HepG2 (cell line): ENCODE measurements around the gene SLC17A9. TPM values are rescaled to one million over a fixed set of nuclear protein-coding genes. Genes with fewer than 3 reads are reported as not detected.

ENCODE experiments used
- ATF2 ChIP-seq: sonication (generic); formaldehyde crosslinking; IDR thresholded peaks from 2 replicates; pipeline ENCODE4 v1.4.0; 2020; ENCODE audit warnings: missing genetic modification reagents
- GATAD2A ChIP-seq: IDR thresholded peaks from 2 replicates; pipeline ENCODE4 v1.6.1; 2016
- HMG20B ChIP-seq: conservative IDR thresholded peaks from 2 replicates; pipeline ENCODE4 v1.6.1; 2016; ENCODE audit warnings: missing genetic modification reagents, missing compliant biosample characterization
- HNF1A ChIP-seq, 2 experiments: sonication (generic) in 1 of 2; formaldehyde crosslinking in 1 of 2; IDR thresholded peaks; 2 replicates each; pipeline versions ENCODE4 v1.4.0 to v1.6.1; 2016 to 2020; ENCODE audit warnings: borderline replicate concordance in 1 of 2, low read depth in 1 of 2, mild to moderate bottlenecking in 1 of 2, missing genetic modification reagents in 1 of 2
- HOXA3 ChIP-seq: sonication (generic); formaldehyde crosslinking; IDR thresholded peaks from 2 replicates; pipeline ENCODE4 v1.5.0; 2020; ENCODE audit warnings: missing genetic modification reagents
- MED1 ChIP-seq: sonication (generic); formaldehyde crosslinking; IDR thresholded peaks from 2 replicates; pipeline ENCODE4 v1.4.0; 2020; ENCODE audit warnings: missing genetic modification reagents
- NFYB ChIP-seq: sonication (generic); formaldehyde crosslinking; IDR thresholded peaks from 2 replicates; pipeline ENCODE4 v1.4.0; 2020; ENCODE audit warnings: missing genetic modification reagents
- NR0B2 ChIP-seq: sonication (generic); formaldehyde crosslinking; IDR thresholded peaks from 2 replicates; pipeline ENCODE4 v1.4.0; 2020; ENCODE audit warnings: mild to moderate bottlenecking, missing genetic modification reagents
- NRL ChIP-seq: sonication (generic); formaldehyde crosslinking; IDR thresholded peaks from 2 replicates; pipeline ENCODE4 v1.5.0; 2020; ENCODE audit warnings: missing genetic modification reagents, mild to moderate bottlenecking, moderate library complexity, borderline replicate concordance
- PHF8 ChIP-seq: sonication (generic); formaldehyde crosslinking; IDR thresholded peaks from 2 replicates; pipeline ENCODE4 v1.5.0; 2020; ENCODE audit warnings: missing genetic modification reagents
- PLRG1 ChIP-seq: fragments of 450-650 bp; conservative IDR thresholded peaks from 2 replicates; pipeline ENCODE4 v1.6.1; 2016
- PLSCR1 ChIP-seq: sonication (generic); formaldehyde crosslinking; IDR thresholded peaks from 2 replicates; pipeline ENCODE4 v1.5.0; 2020; ENCODE audit warnings: missing genetic modification reagents, mild to moderate bottlenecking, borderline replicate concordance
- SOX5 ChIP-seq: IDR thresholded peaks from 2 replicates; pipeline ENCODE4 v1.6.1; 2016; ENCODE audit warnings: borderline replicate concordance
- TCF7 ChIP-seq: sonication (generic); IDR thresholded peaks from 2 replicates; pipeline ENCODE4 v1.6.1; 2016; ENCODE audit warnings: antibody characterized with exemption, low read depth
- TOPORS ChIP-seq: sonication (generic); formaldehyde crosslinking; IDR thresholded peaks from 2 replicates; pipeline ENCODE4 v1.8.0; 2023; ENCODE audit warnings: mild to moderate bottlenecking, missing genetic modification reagents
- XRCC5 ChIP-seq: fragments of 200-400 bp; formaldehyde crosslinking; optimal IDR thresholded peaks from 2 replicates; pipeline ENCODE3; 2017; ENCODE audit warnings: mild to moderate bottlenecking, low read length
- ZBTB38 ChIP-seq: sonication (generic); formaldehyde crosslinking; IDR thresholded peaks from 2 replicates; pipeline ENCODE4 v1.5.1; 2020; ENCODE audit warnings: mild to moderate bottlenecking, missing genetic modification reagents
- ZBTB7A ChIP-seq: sonication (generic); formaldehyde crosslinking; IDR thresholded peaks from 2 replicates; pipeline ENCODE4 v1.8.0; 2022; ENCODE audit warnings: mild to moderate bottlenecking, missing genetic modification reagents
- ZNF280B ChIP-seq: sonication (generic); formaldehyde crosslinking; IDR thresholded peaks from 2 replicates; pipeline ENCODE4 v1.5.0; 2020; ENCODE audit warnings: missing genetic modification reagents, mild to moderate bottlenecking, borderline replicate concordance
- ZNF367 ChIP-seq: sonication (generic); formaldehyde crosslinking; IDR thresholded peaks from 2 replicates; pipeline ENCODE4 v1.4.0; 2020; ENCODE audit warnings: missing genetic modification reagents, borderline replicate concordance
- ZNF441 ChIP-seq: sonication (generic); formaldehyde crosslinking; IDR thresholded peaks from 2 replicates; pipeline ENCODE4 v1.7.0; 2021; ENCODE audit warnings: missing genetic modification reagents, borderline replicate concordance
- polyA plus RNA-seq, 8 experiments: library from polyadenylated mRNA; depleted of rRNA in 3 of 8; stranded (reverse) in 7 of 8; unstranded in 1 of 8; fragments of >200 nt; fragmentation: Illumina TruSeq in 4 of 8; extraction: Trizol in 4 of 8; gene quantifications; 2 replicates each; pipeline versions ENCODE4 v1.2.1 to v1.2.3, GENCODE V29; 2011 to 2016; ENCODE audit warnings: low read depth in 4 of 8, missing spikeins in 1 of 8, mixed read lengths in 1 of 8; ENCODE audit not compliant: insufficient read depth in 1 of 8
- total RNA-seq, 5 experiments: library from RNA; depleted of rRNA; stranded (reverse); fragments of >200 nt; fragmentation: Illumina TruSeq; extraction: Trizol; gene quantifications; 2 replicates each; pipeline ENCODE4 v1.2.3, GENCODE V29; 2016; ENCODE audit warnings: low read depth in 1 of 5

Gene SLC17A9
- total and polyA plus RNA-seq, 2 of the 13 experiments (the other 11 are each of a cell fraction or from before 2014, with no cell fraction given), result 110 to 191 TPM

GRCh38 chr20:62953839-62954703 lies 1.6 kb downstream of the SLC17A9 start (continued):
- TF ChIP-seq HNF1A (IDR thresholded peaks at IDR 0.05; ENCODE audit: low read depth), result no peak
- peak; percentile 65; the same call in 1 of the 2 replicates for TF ChIP-seq HNF1A (CRISPR knock-in tag; IDR thresholded peaks at IDR 0.05; ENCODE audit: borderline replicate concordance)
- peak; percentile 75 for TF ChIP-seq GATAD2A
- TF ChIP-seq NR0B2 (CRISPR knock-in tag), result peak; percentile 88
- peak; percentile 86 for TF ChIP-seq NRL (CRISPR knock-in tag)
- peak; percentile 93 for TF ChIP-seq ZNF367 (CRISPR knock-in tag)
- TF ChIP-seq ZNF280B, result peak; percentile 93; the same call in 1 of the 2 replicates
- peak; percentile 94 for TF ChIP-seq SOX5
- TF ChIP-seq ZNF441, result peak; percentile 97
- peak; percentile 61; the same call in 1 of the 2 replicates for TF ChIP-seq TCF7
- no peak for TF ChIP-seq PLRG1
- TF ChIP-seq XRCC5, result no peak
- peak; percentile 95 for TF ChIP-seq MED1 (CRISPR knock-in tag)
- TF ChIP-seq NFYB (CRISPR knock-in tag), result no peak; the same call in none of the 2 replicates
- no peak for TF ChIP-seq TOPORS (CRISPR knock-in tag)
- TF ChIP-seq PLSCR1 (CRISPR knock-in tag), result peak; percentile 94; the same call in 1 of the 2 replicates
- peak; percentile 91; the same call in 1 of the 2 replicates for TF ChIP-seq ZBTB38 (CRISPR knock-in tag)
- TF ChIP-seq HMG20B (CRISPR knock-in tag), result peak; percentile 53; the same call in 1 of the 2 replicates
- TF ChIP-seq PHF8 (CRISPR knock-in tag), result peak; percentile 68
- TF ChIP-seq ATF2 (CRISPR knock-in tag), result peak; percentile 60; the same call in 1 of the 2 replicates
- TF ChIP-seq HOXA3, result peak; percentile 95
- peak; percentile 85 for TF ChIP-seq ZBTB7A
